Measurements from ENCODE around the gene PCP4. TPM values are rescaled to one million over a fixed set of nuclear protein-coding genes. Genes with fewer than 3 reads are reported as not detected.
"Not testable (repeated sequence)": the region's sequence is repeated elsewhere in the genome, so short reads cannot be mapped to it uniquely, and the experiment has no call there.

PCP4 gene
- total RNA-seq, 1 donor from 2014 or later = not detected

DNA sequence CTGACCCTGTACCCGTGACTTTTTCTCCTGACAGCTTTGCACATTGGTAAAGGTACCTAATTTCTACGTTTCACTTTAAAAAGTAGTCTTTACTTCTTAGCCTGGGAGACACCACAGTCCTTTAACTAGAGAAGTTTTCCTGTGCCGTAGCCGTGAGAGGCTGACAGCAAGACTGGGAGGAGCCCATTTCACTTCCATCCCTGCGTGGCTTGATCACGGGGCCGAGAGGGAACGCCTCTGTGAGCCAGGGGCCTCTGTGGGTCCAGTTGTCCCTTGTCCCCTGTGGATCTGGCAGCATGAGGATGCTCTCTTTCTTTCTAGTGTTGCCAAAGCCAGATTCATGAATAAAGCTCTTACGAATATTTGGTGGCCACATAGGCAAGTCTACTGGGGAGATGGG, 21.6 kb downstream of the PCP4 start:
- no peaks in the 10 kb centered on the region for H3K79me2 ChIP-seq (ENCODE audit: low read depth)
- Mint-ChIP-seq H3K27me3 (ENCODE audit: insufficient read depth, low read depth) (peaks cover 2% of the 10 kb centered on the region), H3K36me3 (no peaks in the 10 kb centered on the region), H3K4me3 (no peak overlapping the region), H3K9me3 (peaks cover 3% of the 10 kb centered on the region), H3K27ac (no peak overlapping the region), H3K4me1 (peaks cover 20% of the 10 kb centered on the region)
- no peak overlapping the region for H3K4me3 ChIP-seq
- H3K36me3 ChIP-seq = no peaks in the 10 kb centered on the region
- H3K4me2 ChIP-seq = no peak overlapping the region
- H3K9ac ChIP-seq = no peak overlapping the region
- no peaks in the 10 kb centered on the region for H3K9me3 ChIP-seq (ENCODE audit: low read depth)
- H3F3A ChIP-seq (ENCODE audit: low read depth) = peaks cover 5% of the 10 kb centered on the region
- no peak for TF ChIP-seq EZH2phosphoT487 (IDR thresholded peaks at IDR 0.05)
- no peak for TF ChIP-seq EZH2 (IDR thresholded peaks at IDR 0.05)
- TF ChIP-seq, protein P1, sequence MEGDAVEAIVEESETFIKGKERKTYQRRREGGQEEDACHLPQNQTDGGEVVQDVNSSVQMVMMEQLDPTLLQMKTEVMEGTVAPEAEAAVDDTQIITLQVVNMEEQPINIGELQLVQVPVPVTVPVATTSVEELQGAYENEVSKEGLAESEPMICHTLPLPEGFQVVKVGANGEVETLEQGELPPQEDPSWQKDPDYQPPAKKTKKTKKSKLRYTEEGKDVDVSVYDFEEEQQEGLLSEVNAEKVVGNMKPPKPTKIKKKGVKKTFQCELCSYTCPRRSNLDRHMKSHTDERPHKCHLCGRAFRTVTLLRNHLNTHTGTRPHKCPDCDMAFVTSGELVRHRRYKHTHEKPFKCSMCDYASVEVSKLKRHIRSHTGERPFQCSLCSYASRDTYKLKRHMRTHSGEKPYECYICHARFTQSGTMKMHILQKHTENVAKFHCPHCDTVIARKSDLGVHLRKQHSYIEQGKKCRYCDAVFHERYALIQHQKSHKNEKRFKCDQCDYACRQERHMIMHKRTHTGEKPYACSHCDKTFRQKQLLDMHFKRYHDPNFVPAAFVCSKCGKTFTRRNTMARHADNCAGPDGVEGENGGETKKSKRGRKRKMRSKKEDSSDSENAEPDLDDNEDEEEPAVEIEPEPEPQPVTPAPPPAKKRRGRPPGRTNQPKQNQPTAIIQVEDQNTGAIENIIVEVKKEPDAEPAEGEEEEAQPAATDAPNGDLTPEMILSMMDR (IDR thresholded peaks at IDR 0.05) = no peak
- no peaks in the 10 kb centered on the region for H4K20me1 ChIP-seq (ENCODE audit: low read depth)
- H3K27ac ChIP-seq = no peak overlapping the region
- peaks cover 9% of the 10 kb centered on the region for H3K4me1 ChIP-seq
- peak overlapping the region; percentile 26 for H2AFZ ChIP-seq (replicated peaks)
- H3K27me3 ChIP-seq = no peaks in the 10 kb centered on the region
- DNase-seq (ENCODE audit: low spot score) = no peak

DNA sequence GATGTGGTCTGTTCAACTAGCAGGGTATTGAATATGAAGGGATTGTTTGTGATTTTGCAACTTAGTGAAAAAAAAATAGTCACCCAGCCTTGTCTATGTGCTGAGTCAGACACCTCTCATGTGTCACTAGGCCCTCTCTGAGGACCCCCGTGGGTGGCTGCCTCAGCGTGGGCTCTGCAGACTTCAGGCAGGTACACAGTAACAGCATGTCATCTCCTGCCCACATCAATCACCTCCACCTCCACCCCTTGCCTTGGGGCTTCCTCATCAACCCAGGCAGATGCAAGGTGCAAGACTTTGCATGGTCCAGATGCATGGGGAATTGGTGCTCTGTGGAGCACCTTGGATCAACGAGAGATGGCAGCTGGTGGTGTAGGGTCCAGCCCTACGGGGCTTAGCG, 23.9 kb downstream of the PCP4 start:
- Mint-ChIP-seq H3K27ac (peak overlapping the region; percentile 7), H3K36me3 (no peaks in the 10 kb centered on the region), H3K4me3 (no peak overlapping the region), H3K27me3 (ENCODE audit: insufficient read depth, low read depth) (no peaks in the 10 kb centered on the region), H3K9me3 (peaks cover 7% of the 10 kb centered on the region), H3K4me1 (peaks cover 6% of the 10 kb centered on the region)
- H3K27me3 ChIP-seq = no peaks in the 10 kb centered on the region
- no peak for DNase-seq (ENCODE audit: low spot score)
- H3K27ac ChIP-seq = no peak overlapping the region
- no peaks in the 10 kb centered on the region for H3K4me1 ChIP-seq
- no peaks in the 10 kb centered on the region for H4K20me1 ChIP-seq (ENCODE audit: low read depth)
- H3F3A ChIP-seq (ENCODE audit: low read depth) = no peaks in the 10 kb centered on the region
- H3K9me3 ChIP-seq (ENCODE audit: low read depth) = no peaks in the 10 kb centered on the region
- H3K79me2 ChIP-seq (ENCODE audit: low read depth) = no peaks in the 10 kb centered on the region
- H2AFZ ChIP-seq (replicated peaks) = no peak overlapping the region
- no peak overlapping the region for H3K4me2 ChIP-seq
- no peaks in the 10 kb centered on the region for H3K36me3 ChIP-seq
- TF ChIP-seq, protein P1 (IDR thresholded peaks at IDR 0.05) = no peak
- TF ChIP-seq EZH2 (IDR thresholded peaks at IDR 0.05) (no peak), EZH2phosphoT487 (IDR thresholded peaks at IDR 0.05) (no peak)
- no peak overlapping the region for H3K9ac ChIP-seq
- H3K4me3 ChIP-seq = no peak overlapping the region

DNA sequence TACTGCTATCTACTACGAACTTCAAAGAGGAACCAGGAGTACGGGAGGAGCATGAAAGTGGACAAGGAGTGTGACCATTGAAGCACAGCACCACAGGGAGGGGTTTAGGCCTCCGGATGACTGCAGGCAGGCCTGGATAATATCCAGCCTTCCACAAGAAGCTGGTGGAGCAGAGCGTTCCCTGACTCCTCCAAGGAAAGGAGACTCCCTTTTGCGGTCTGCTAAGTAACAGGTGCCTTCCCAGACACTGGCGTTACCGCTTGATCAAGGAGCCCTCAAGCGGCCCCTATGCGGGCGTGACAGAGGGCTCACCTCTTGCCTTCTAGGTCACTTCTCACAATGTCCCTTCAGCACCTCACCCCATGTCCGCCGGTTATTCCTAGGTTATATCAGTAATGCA, 24.6 kb downstream of the PCP4 start:
- H3K36me3 ChIP-seq; H3K9me3 Mint-ChIP-seq; H3K4me1 Mint-ChIP-seq; H3K79me2 ChIP-seq (ENCODE audit: low read depth); H3K9ac ChIP-seq; H3K27ac Mint-ChIP-seq; H3K27ac ChIP-seq; H3K27me3 Mint-ChIP-seq (ENCODE audit: insufficient read depth, low read depth); H3K4me1 ChIP-seq; H3K4me2 ChIP-seq; H3K36me3 Mint-ChIP-seq; H3K9me3 ChIP-seq (ENCODE audit: low read depth); DNase-seq (ENCODE audit: low spot score); H4K20me1 ChIP-seq (ENCODE audit: low read depth); H3K27me3 ChIP-seq; H3F3A ChIP-seq (ENCODE audit: low read depth); H2AFZ ChIP-seq (replicated peaks); H3K4me3 Mint-ChIP-seq; H3K4me3 ChIP-seq: not testable (repeated sequence)

DNA sequence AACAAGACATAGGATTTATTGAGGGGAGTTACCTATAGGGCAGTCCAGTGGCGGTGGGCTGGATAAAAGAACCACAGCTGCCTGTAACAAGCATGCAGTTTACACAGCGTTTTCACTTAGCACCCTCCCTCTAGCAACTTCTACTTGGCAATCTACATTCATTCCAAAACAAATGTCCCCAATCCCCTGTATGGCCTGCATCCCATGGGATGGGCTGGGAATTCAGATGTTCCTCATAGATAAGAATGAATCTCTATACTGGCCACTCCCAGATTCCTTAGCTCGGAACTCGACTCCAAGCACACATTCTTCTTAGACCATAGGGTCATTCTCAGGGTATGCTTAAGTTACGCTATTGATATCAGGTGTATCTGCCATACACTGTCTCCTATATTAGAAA, 33.3 kb downstream of the PCP4 start:
- no peaks in the 10 kb centered on the region for H3K27me3 ChIP-seq
- no peak overlapping the region for H3K4me3 ChIP-seq
- H3K9ac ChIP-seq = no peak overlapping the region
- Mint-ChIP-seq H3K4me3 (no peak overlapping the region), H3K9me3 (no peaks in the 10 kb centered on the region), H3K4me1 (no peaks in the 10 kb centered on the region), H3K36me3 (peaks cover 2% of the 10 kb centered on the region), H3K27ac (no peak overlapping the region), H3K27me3 (ENCODE audit: insufficient read depth, low read depth) (peaks cover 5% of the 10 kb centered on the region)
- no peaks in the 10 kb centered on the region for H3K36me3 ChIP-seq
- TF ChIP-seq EZH2phosphoT487 (IDR thresholded peaks at IDR 0.05) (no peak), EZH2 (IDR thresholded peaks at IDR 0.05) (no peak)
- TF ChIP-seq, protein P1 (IDR thresholded peaks at IDR 0.05) = no peak
- no peak overlapping the region for H2AFZ ChIP-seq (replicated peaks)
- DNase-seq (ENCODE audit: low spot score) = no peak
- no peaks in the 10 kb centered on the region for H3K9me3 ChIP-seq (ENCODE audit: low read depth)
- no peaks in the 10 kb centered on the region for H4K20me1 ChIP-seq (ENCODE audit: low read depth)
- H3K4me2 ChIP-seq = no peak overlapping the region
- no peaks in the 10 kb centered on the region for H3K4me1 ChIP-seq
- H3K79me2 ChIP-seq (ENCODE audit: low read depth) = no peaks in the 10 kb centered on the region
- H3F3A ChIP-seq (ENCODE audit: low read depth) = no peaks in the 10 kb centered on the region
- no peak overlapping the region for H3K27ac ChIP-seq
